ENCODE data around the gene KIAA0408.

DNA sequence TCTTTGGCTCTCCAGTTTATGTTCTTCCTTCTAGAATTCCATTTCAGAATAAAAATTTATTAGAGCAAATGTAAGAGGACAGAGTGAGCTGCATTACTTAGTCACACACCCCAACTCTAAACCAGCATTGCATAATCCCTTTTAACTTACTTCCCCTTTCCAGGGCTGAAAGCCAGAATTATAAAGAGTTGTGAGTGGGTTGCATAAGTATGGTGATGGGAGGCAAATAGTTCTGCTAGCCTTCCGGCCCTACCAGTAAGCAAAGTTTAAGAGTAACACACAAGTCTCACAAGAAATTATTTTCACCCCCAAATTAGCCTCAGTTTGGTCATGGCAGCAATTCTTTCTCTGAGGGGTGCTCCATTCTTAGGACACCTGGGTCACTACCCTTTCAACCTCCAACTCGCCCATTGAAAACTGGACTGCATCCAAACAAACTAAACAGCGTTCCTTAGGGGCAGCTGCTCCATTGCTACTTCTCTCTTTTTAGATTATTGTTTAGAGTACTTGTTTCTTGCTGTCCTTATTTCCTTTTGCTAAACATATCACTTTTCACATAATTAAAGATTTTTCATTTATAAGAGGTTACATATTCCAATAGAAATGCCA, 1.6 kb downstream of the KIAA0408 start:
- TF ChIP-seq CTCF (conservative IDR thresholded peaks at IDR 0.05; ENCODE audit: low read depth, low read length) (no peak), EZH2 (IDR thresholded peaks at IDR 0.05; ENCODE audit: low read length, unreplicated experiment) (no peak), EZH2phosphoT487 (IDR thresholded peaks at IDR 0.05; ENCODE audit: borderline replicate concordance, low read length) (no peak)
